HEK293 (cell line): ENCODE measurements around the gene EPHA4.

ENCODE experiments used
- BCL11B ChIP-seq: fragments of 450-650 bp; formaldehyde crosslinking; IDR thresholded peaks from 2 replicates; pipeline ENCODE4 v1.5.1; 2016; ENCODE audit warnings: low read depth, missing biosample characterization, missing genetic modification characterization
- CTCF ChIP-seq: fragments of 450-650 bp; formaldehyde crosslinking; IDR thresholded peaks from 2 replicates; pipeline ENCODE4 v1.5.1; 2016; ENCODE audit warnings: missing biosample characterization, missing genetic modification characterization
- KLF10 ChIP-seq: fragments of 450-650 bp; IDR thresholded peaks from 2 replicates; pipeline ENCODE4 v1.5.1; 2018; ENCODE audit warnings: missing biosample characterization, mild to moderate bottlenecking, missing genetic modification characterization
- KLF8 ChIP-seq: fragments of 450-650 bp; formaldehyde crosslinking; IDR thresholded peaks from 2 replicates; pipeline ENCODE4 v1.5.1; 2016; ENCODE audit warnings: missing biosample characterization, missing genetic modification characterization
- PRDM2 ChIP-seq: fragments of 450-650 bp; formaldehyde crosslinking; IDR thresholded peaks from 2 replicates; pipeline ENCODE4 v1.5.1; 2016; ENCODE audit warnings: missing biosample characterization, missing genetic modification characterization, borderline replicate concordance
- REST ChIP-seq: fragments of 450-650 bp; formaldehyde crosslinking; IDR thresholded peaks from 2 replicates; pipeline ENCODE4 v1.5.1; 2016; ENCODE audit warnings: missing biosample characterization, missing genetic modification characterization
- TCF7L2 ChIP-seq: IDR thresholded peaks from 2 replicates; pipeline ENCODE4 v1.6.1; 2011; ENCODE audit warnings: low read depth, mild to moderate bottlenecking, inconsistent platforms, low read length, moderate library complexity, borderline replicate concordance
- YY1 ChIP-seq: fragments of 450-650 bp; formaldehyde crosslinking; IDR thresholded peaks from 2 replicates; pipeline ENCODE4 v1.5.1; 2018; ENCODE audit warnings: missing biosample characterization, missing genetic modification characterization
- ZFHX2 ChIP-seq: fragments of 450-650 bp; formaldehyde crosslinking; conservative IDR thresholded peaks from 2 replicates; pipeline ENCODE4 v1.5.1; 2016; ENCODE audit warnings: missing biosample characterization, missing genetic modification characterization
- ZNF10 ChIP-seq: fragments of 450-650 bp; formaldehyde crosslinking; IDR thresholded peaks from 2 replicates; pipeline ENCODE4 v1.5.1; 2017; ENCODE audit warnings: missing biosample characterization, missing genetic modification characterization
- ZNF121 ChIP-seq: fragments of 450-650 bp; formaldehyde crosslinking; IDR thresholded peaks from 2 replicates; pipeline ENCODE4 v1.5.1; 2016; ENCODE audit warnings: missing biosample characterization, missing genetic modification characterization
- ZNF157 ChIP-seq: fragments of 450-650 bp; formaldehyde crosslinking; IDR thresholded peaks from 2 replicates; pipeline ENCODE4 v1.5.1; 2016; ENCODE audit warnings: missing biosample characterization, missing genetic modification characterization
- ZNF416 ChIP-seq: fragments of 450-650 bp; formaldehyde crosslinking; IDR thresholded peaks from 2 replicates; pipeline ENCODE4 v1.5.1; 2016; ENCODE audit warnings: missing biosample characterization, missing genetic modification characterization
- ZNF510 ChIP-seq: fragments of 450-650 bp; formaldehyde crosslinking; IDR thresholded peaks from 2 replicates; pipeline ENCODE4 v1.5.1; 2018; ENCODE audit warnings: mild to moderate bottlenecking, missing genetic modification characterization, missing biosample characterization; ENCODE audit not compliant: insufficient replicate concordance

GRCh38 chr2:221381928-221382488, 190.1 kb downstream of the EPHA4 start:
- TF ChIP-seq BCL11B (tag by site-specific recombination) (no peak), ZNF121 (no peak), PRDM2 (tag by site-specific recombination) (no peak), CTCF (tag by site-specific recombination) (no peak), YY1 (tag by site-specific recombination) (no peak), ZNF157 (tag by site-specific recombination) (no peak), ZNF416 (no peak), KLF8 (no peak), ZNF510 (no peak), ZNF10 (tag by site-specific recombination) (no peak), ZFHX2 (tag by site-specific recombination) (no peak), REST (tag by site-specific recombination) (no peak), KLF10 (tag by site-specific recombination) (no peak), TCF7L2 (no peak)
